ENCODE data around the gene IL33. TPM values are rescaled to one million over a fixed set of nuclear protein-coding genes. Genes with fewer than 3 reads are reported as not detected.

Gene IL33
- total RNA-seq, 1 donor from 2014 or later = not detected

DNA sequence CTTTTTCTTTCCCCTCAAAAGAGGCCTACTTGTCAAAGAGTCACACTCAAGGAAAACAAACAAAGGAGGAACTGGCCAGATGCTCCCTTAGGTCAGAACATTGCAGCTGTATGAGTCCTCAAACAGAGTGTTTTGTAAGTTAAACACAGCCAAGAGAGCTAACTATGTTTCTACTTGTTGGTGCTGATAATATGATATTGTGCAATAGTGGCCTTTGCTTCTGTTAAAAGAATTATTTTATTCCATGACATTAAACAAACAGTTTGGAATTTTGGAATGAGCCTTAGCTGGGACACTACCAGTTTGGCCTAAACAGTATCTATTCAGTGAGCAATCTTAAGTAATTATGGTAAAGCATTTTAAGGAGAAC, 56.6 kb downstream of the IL33 start:
- no peaks in the 10 kb centered on the region for H3K9me3 Mint-ChIP-seq (ENCODE audit: low read depth)
- no peaks in the 10 kb centered on the region for H3K27me3 Mint-ChIP-seq
- no peaks in the 10 kb centered on the region for H3K36me3 Mint-ChIP-seq (ENCODE audit: insufficient read depth)
- peaks cover 12% of the 10 kb centered on the region for H3K4me1 Mint-ChIP-seq (ENCODE audit: low read depth)
- DNase-seq (ENCODE audit: low spot score, unreplicated experiment) = no peak
- peak overlapping the region; percentile 47 for H3K27ac Mint-ChIP-seq
- no peak overlapping the region for H3K4me3 Mint-ChIP-seq (ENCODE audit: low read depth)
- no peak for TF ChIP-seq CTCF (IDR thresholded peaks at IDR 0.05; ENCODE audit: unreplicated experiment)

DNA sequence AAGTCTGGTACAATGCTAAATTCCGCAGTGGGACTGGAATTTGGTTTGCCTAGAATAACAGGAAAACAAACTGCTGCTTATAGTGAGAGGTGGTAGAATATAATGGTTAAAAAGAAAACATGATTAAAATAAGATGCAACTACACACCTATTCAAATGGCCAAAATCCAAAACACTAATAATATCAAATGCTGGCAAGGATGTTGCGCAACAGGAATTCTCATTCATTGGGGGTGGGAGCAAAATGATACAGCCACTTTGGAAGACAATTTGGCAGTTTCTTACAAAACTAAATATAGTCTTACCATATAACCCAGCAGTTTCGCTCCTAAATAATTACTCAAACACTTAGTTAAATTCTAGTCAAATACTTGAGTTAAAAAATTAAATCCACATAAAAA, 61.8 kb downstream of the IL33 start:
- no peak for DNase-seq (ENCODE audit: low spot score, unreplicated experiment)
- H3K36me3 Mint-ChIP-seq (ENCODE audit: insufficient read depth) = no peaks in the 10 kb centered on the region
- no peak overlapping the region for H3K27ac Mint-ChIP-seq
- no peaks in the 10 kb centered on the region for H3K4me1 Mint-ChIP-seq (ENCODE audit: low read depth)
- H3K9me3 Mint-ChIP-seq (ENCODE audit: low read depth) = no peaks in the 10 kb centered on the region
- H3K27me3 Mint-ChIP-seq = no peaks in the 10 kb centered on the region
- TF ChIP-seq CTCF (IDR thresholded peaks at IDR 0.05; ENCODE audit: unreplicated experiment) = no peak
- no peak overlapping the region for H3K4me3 Mint-ChIP-seq (ENCODE audit: low read depth)

DNA sequence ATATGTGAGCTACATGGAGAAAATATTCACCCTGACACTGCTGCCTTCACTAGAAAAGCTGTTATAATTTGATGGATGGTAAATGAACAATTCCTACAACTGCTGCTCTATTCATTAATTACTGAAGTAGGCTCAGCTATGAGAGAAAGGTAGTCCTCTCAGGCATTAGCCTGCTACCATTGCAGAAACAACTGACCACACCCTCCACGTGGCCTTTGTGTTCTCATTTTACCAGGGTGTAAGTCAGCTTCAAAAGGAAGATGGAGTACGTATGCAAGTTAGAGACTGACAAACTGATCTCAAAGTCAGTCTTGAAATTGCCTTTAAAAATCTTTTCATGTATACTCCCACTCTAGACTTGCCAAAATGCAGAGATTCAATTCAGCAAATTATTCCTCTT, 86.3 kb downstream of the IL33 start:
- DNase-seq (ENCODE audit: low spot score, unreplicated experiment) = no peak
- TF ChIP-seq CTCF (IDR thresholded peaks at IDR 0.05; ENCODE audit: unreplicated experiment) = no peak
- no peaks in the 10 kb centered on the region for H3K27me3 Mint-ChIP-seq
- H3K9me3 Mint-ChIP-seq (ENCODE audit: low read depth) = no peaks in the 10 kb centered on the region
- no peaks in the 10 kb centered on the region for H3K36me3 Mint-ChIP-seq (ENCODE audit: insufficient read depth)
- H3K27ac Mint-ChIP-seq = no peak overlapping the region
- H3K4me1 Mint-ChIP-seq (ENCODE audit: low read depth) = no peaks in the 10 kb centered on the region
- no peak overlapping the region for H3K4me3 Mint-ChIP-seq (ENCODE audit: low read depth)

- Mint-ChIP-seq H3K36me3 (ENCODE audit: insufficient read depth) (no peaks in the 10 kb centered on the region), H3K27ac (no peak overlapping the region), H3K4me1 (ENCODE audit: low read depth) (no peaks in the 10 kb centered on the region), H3K27me3 (no peaks in the 10 kb centered on the region), H3K4me3 (ENCODE audit: low read depth) (no peak overlapping the region), H3K9me3 (ENCODE audit: low read depth) (no peaks in the 10 kb centered on the region)
- no peak for TF ChIP-seq CTCF (IDR thresholded peaks at IDR 0.05; ENCODE audit: unreplicated experiment)
- DNase-seq (ENCODE audit: low spot score, unreplicated experiment) = no peak
Measured at GRCh38 chr9:6302417-6302816, 86.8 kb downstream of the IL33 start.

DNA sequence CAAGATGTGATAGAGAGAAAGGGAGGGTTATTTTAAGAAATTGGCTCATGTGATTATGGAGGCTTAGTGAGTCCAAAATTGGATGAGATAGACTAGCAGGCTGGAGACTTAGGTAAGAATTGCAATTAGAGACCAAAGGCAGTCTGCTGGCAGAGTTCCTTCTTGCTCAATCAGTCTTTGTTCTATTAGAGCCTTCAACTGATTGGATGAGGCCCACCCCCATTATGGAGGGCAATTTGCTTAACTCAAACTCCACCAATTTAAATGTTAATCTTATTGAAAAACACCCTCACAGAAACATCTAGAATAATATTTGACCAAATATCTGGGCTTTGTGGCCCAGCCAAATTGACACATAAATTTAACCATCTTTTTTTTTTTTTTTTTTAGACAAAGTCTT, 88.6 kb downstream of the IL33 start:
- no peak overlapping the region for H3K27ac Mint-ChIP-seq

More for the DNA sequence above, 88.6 kb downstream of the IL33 start:
- H3K4me3 Mint-ChIP-seq (ENCODE audit: low read depth) = no peak overlapping the region
- no peak for DNase-seq (ENCODE audit: low spot score, unreplicated experiment)
- no peaks in the 10 kb centered on the region for H3K9me3 Mint-ChIP-seq (ENCODE audit: low read depth)
- H3K4me1 Mint-ChIP-seq (ENCODE audit: low read depth) = no peaks in the 10 kb centered on the region
- no peak for TF ChIP-seq CTCF (IDR thresholded peaks at IDR 0.05; ENCODE audit: unreplicated experiment)
- H3K27me3 Mint-ChIP-seq = no peaks in the 10 kb centered on the region
- no peaks in the 10 kb centered on the region for H3K36me3 Mint-ChIP-seq (ENCODE audit: insufficient read depth)
